GM12878 (cell line): ENCODE data around the gene PIGQ.

ENCODE experiments used
- CHD2 ChIP-seq: IDR thresholded peaks from 2 replicates; pipeline ENCODE4 v1.6.1; 2011; ENCODE audit warnings: low read depth, low read length, improper control_type of control experiment, borderline replicate concordance
- EZH2 ChIP-seq: IDR thresholded peaks from 2 replicates; pipeline ENCODE4 v1.6.1; 2012; ENCODE audit warnings: low read depth, mild to moderate bottlenecking, control low read depth, inconsistent platforms, low read length, borderline replicate concordance; ENCODE audit not compliant: control insufficient read depth
- HCFC1 ChIP-seq: fragments of 150-350 bp; IDR thresholded peaks from 2 replicates; pipeline ENCODE4 v1.6.1; 2014; ENCODE audit warnings: low read length
- POLR2AphosphoS5 ChIP-seq: IDR thresholded peaks from 2 replicates; pipeline ENCODE4 v1.6.1; 2011; ENCODE audit warnings: mild to moderate bottlenecking, low read length, inconsistent platforms
- SP1 ChIP-seq: IDR thresholded peaks from one replicate; pipeline ENCODE4 v1.6.1; 2011; ENCODE audit warnings: low read depth, low read length
- ZNF274 ChIP-seq: IDR thresholded peaks from one replicate; pipeline ENCODE4 v1.8.0; 2011; ENCODE audit not compliant: insufficient read length, insufficient read depth
- TF ChIP-seq, protein P1 (sequence below): fragments of 450-650 bp; IDR thresholded peaks from 2 replicates; pipeline ENCODE4 v1.6.1; 2016; ENCODE audit warnings: mild to moderate bottlenecking
- TF ChIP-seq, protein P2 (sequence below), 3 experiments: IDR thresholded peaks in 2 of 3; conservative IDR thresholded peaks in 1 of 3; 2 replicates each; pipeline ENCODE4 v1.5.1; 2011; ENCODE audit warnings: low read depth in 3 of 3, low read length in 3 of 3, mild to moderate bottlenecking in 3 of 3, control low read depth in 2 of 3, moderate library complexity in 2 of 3, inconsistent platforms in 1 of 3, mixed read lengths in 1 of 3; ENCODE audit not compliant: control insufficient read depth in 2 of 3, insufficient read depth in 1 of 3; ENCODE audit errors: extremely low read depth in 1 of 3

DNA sequence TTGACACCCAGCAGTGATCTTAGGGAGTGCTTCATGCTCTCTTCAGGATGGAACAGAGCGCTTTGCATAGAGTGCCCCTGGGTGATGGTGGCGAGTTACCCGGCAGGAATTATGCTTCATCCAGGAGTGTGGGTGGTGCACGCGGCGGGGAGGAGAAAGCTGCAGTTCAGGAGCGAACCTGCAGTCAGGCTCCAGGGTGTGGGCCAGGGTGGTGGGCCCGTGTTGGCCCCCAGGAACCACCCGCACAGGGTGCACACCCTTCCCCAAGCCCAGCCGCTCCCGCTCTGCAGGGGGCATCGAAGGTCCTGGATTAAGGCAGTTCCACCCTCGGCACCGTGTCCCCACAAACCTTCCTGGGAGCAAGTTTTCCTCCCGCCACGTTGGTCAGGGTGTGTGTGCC is 24.0 kb downstream of the PIGQ start:
- TF ChIP-seq EZH2: no peak
- TF ChIP-seq HCFC1: no peak
- no peak for TF ChIP-seq ZNF274
- TF ChIP-seq, protein P1, sequence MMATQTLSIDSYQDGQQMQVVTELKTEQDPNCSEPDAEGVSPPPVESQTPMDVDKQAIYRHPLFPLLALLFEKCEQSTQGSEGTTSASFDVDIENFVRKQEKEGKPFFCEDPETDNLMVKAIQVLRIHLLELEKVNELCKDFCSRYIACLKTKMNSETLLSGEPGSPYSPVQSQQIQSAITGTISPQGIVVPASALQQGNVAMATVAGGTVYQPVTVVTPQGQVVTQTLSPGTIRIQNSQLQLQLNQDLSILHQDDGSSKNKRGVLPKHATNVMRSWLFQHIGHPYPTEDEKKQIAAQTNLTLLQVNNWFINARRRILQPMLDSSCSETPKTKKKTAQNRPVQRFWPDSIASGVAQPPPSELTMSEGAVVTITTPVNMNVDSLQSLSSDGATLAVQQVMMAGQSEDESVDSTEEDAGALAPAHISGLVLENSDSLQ: no peak
- TF ChIP-seq, protein P2, sequence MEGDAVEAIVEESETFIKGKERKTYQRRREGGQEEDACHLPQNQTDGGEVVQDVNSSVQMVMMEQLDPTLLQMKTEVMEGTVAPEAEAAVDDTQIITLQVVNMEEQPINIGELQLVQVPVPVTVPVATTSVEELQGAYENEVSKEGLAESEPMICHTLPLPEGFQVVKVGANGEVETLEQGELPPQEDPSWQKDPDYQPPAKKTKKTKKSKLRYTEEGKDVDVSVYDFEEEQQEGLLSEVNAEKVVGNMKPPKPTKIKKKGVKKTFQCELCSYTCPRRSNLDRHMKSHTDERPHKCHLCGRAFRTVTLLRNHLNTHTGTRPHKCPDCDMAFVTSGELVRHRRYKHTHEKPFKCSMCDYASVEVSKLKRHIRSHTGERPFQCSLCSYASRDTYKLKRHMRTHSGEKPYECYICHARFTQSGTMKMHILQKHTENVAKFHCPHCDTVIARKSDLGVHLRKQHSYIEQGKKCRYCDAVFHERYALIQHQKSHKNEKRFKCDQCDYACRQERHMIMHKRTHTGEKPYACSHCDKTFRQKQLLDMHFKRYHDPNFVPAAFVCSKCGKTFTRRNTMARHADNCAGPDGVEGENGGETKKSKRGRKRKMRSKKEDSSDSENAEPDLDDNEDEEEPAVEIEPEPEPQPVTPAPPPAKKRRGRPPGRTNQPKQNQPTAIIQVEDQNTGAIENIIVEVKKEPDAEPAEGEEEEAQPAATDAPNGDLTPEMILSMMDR (IDR thresholded peaks at IDR 0.05 in 2 of 3, conservative IDR thresholded peaks at IDR 0.05 in 1 of 3; ENCODE audit: control insufficient read depth in 2 of 3, extremely low read depth in 1 of 3, insufficient read depth in 1 of 3, low read depth in 3 of 3, low read length in 3 of 3): no peak
- TF ChIP-seq POLR2AphosphoS5: no peak
- TF ChIP-seq SP1: no peak
- no peak for TF ChIP-seq CHD2
